ENCODE measurements around the gene NXPE3. TPM values are rescaled to one million over a fixed set of nuclear protein-coding genes. Genes with fewer than 3 reads are reported as not detected.
A peak's percentile ranks its signal among the peaks of the same experiment; 100 is the strongest.

Gene NXPE3
- total RNA-seq, 1 experiment from 2014 or later: 37.6 TPM

GRCh38 chr3:101824702-101825101, 45.7 kb downstream of the NXPE3 start:
- DNase-seq (ENCODE audit: low spot score): peak; percentile 40
- no peak overlapping the region for H3K27ac ChIP-seq (ENCODE audit: low read depth, low read length, poor library complexity, severe bottlenecking)
- H3K27me3 ChIP-seq (replicated peaks; ENCODE audit: insufficient read depth, low read depth, low read length, poor library complexity): no peaks in the 10 kb centered on the region
- H3K4me3 ChIP-seq (ENCODE audit: low read depth, low read length, poor library complexity, severe bottlenecking): no peak overlapping the region
- no peaks in the 10 kb centered on the region for H3K9me3 ChIP-seq (ENCODE audit: low read depth, low read length, poor library complexity, severe bottlenecking)
- CTCF ChIA-PET: no interaction called here
- intact Hi-C loops (cut with micrococcal nuclease; ENCODE audit: unreplicated experiment): loop anchor here (5.0 kb wide), 1 partner anchor 213 kb away; no protein-coding TSS in a partner anchor
- peaks cover 30% of the 10 kb centered on the region for H3K4me1 ChIP-seq (ENCODE audit: insufficient read depth, low read length, poor library complexity, severe bottlenecking)
- no peak for TF ChIP-seq EZH2 (IDR thresholded peaks at IDR 0.05; ENCODE audit: borderline replicate concordance, low read depth, low read length, poor library complexity, severe bottlenecking)
- no peak for TF ChIP-seq CTCF (conservative IDR thresholded peaks at IDR 0.05; ENCODE audit: low read depth, low read length)
- H3K36me3 ChIP-seq (ENCODE audit: insufficient read depth, low read length, poor library complexity, severe bottlenecking): peaks cover 2% of the 10 kb centered on the region
- BruUV-seq (replicated peaks): no TSS peak
- POLR2A ChIA-PET (ENCODE audit: low non-redundant PET): interaction anchor here (0.9 kb wide), 1 partner anchor 28 kb away, joined by 3 read pairs; no protein-coding TSS in a partner anchor

GRCh38 chr3:101825904-101826445, 47.0 kb downstream of the NXPE3 start:
- Histone ChIP-seq H3K27ac (ENCODE audit: low read depth, low read length, poor library complexity, severe bottlenecking) (no peak overlapping the region), H3K36me3 (ENCODE audit: insufficient read depth, low read length, poor library complexity, severe bottlenecking) (no peaks in the 10 kb centered on the region), H3K9me3 (ENCODE audit: low read depth, low read length, poor library complexity, severe bottlenecking) (no peaks in the 10 kb centered on the region), H3K4me1 (ENCODE audit: insufficient read depth, low read length, poor library complexity, severe bottlenecking) (peaks cover 30% of the 10 kb centered on the region), H3K27me3 (replicated peaks; ENCODE audit: insufficient read depth, low read depth, low read length, poor library complexity) (no peaks in the 10 kb centered on the region), H3K4me3 (ENCODE audit: low read depth, low read length, poor library complexity, severe bottlenecking) (no peak overlapping the region)
- TF ChIP-seq EZH2 (IDR thresholded peaks at IDR 0.05; ENCODE audit: borderline replicate concordance, low read depth, low read length, poor library complexity, severe bottlenecking): no peak
- no peak for TF ChIP-seq CTCF (conservative IDR thresholded peaks at IDR 0.05; ENCODE audit: low read depth, low read length)
- no TSS peak for BruUV-seq (replicated peaks)
- ChIA-PET CTCF (no interaction called here), POLR2A (ENCODE audit: low non-redundant PET) (interaction anchor here (0.6 kb wide), 1 partner anchor 259 kb away, joined by 3 read pairs; no protein-coding TSS in a partner anchor)
- DNase-seq (ENCODE audit: low spot score): no peak
- intact Hi-C loops (cut with micrococcal nuclease; ENCODE audit: unreplicated experiment): loop anchor here (5.0 kb wide), 1 partner anchor 211 kb away; no protein-coding TSS in a partner anchor

GRCh38 chr3:101827211-101828174, 48.5 kb downstream of the NXPE3 start:
- intact Hi-C loops (cut with micrococcal nuclease; ENCODE audit: unreplicated experiment): loop anchor here (5.0 kb wide), 1 partner anchor 210 kb away; no protein-coding TSS in a partner anchor
- peak overlapping the region; percentile 83 for H3K27ac ChIP-seq (ENCODE audit: low read depth, low read length, poor library complexity, severe bottlenecking)
- ChIA-PET POLR2A (ENCODE audit: low non-redundant PET) (no interaction called here), CTCF (no interaction called here)
- DNase-seq (ENCODE audit: low spot score): peak; percentile 73
- H3K9me3 ChIP-seq (ENCODE audit: low read depth, low read length, poor library complexity, severe bottlenecking): no peaks in the 10 kb centered on the region
- TF ChIP-seq CTCF (conservative IDR thresholded peaks at IDR 0.05; ENCODE audit: low read depth, low read length) (no peak), EZH2 (IDR thresholded peaks at IDR 0.05; ENCODE audit: borderline replicate concordance, low read depth, low read length, poor library complexity, severe bottlenecking) (no peak)
- H3K4me1 ChIP-seq (ENCODE audit: insufficient read depth, low read length, poor library complexity, severe bottlenecking): peaks cover 30% of the 10 kb centered on the region
- BruUV-seq (replicated peaks): no TSS peak
- H3K4me3 ChIP-seq (ENCODE audit: low read depth, low read length, poor library complexity, severe bottlenecking): peak overlapping the region; percentile 60
- H3K27me3 ChIP-seq (replicated peaks; ENCODE audit: insufficient read depth, low read depth, low read length, poor library complexity): no peaks in the 10 kb centered on the region
- H3K36me3 ChIP-seq (ENCODE audit: insufficient read depth, low read length, poor library complexity, severe bottlenecking): no peaks in the 10 kb centered on the region

Data from A673 (cell line).